GM19372 (cell line): ENCODE measurements around the gene RPGRIP1L.

Experiments
- ATAC-seq: cut with Tn5 transposase; IDR thresholded peaks from one replicate; pipeline ENCODE4 v1.9.1; 2021; ENCODE audit warnings: mild to moderate bottlenecking, low read depth, moderate library complexity; ENCODE audit not compliant: unreplicated experiment

RPGRIP1L gene

DNA sequence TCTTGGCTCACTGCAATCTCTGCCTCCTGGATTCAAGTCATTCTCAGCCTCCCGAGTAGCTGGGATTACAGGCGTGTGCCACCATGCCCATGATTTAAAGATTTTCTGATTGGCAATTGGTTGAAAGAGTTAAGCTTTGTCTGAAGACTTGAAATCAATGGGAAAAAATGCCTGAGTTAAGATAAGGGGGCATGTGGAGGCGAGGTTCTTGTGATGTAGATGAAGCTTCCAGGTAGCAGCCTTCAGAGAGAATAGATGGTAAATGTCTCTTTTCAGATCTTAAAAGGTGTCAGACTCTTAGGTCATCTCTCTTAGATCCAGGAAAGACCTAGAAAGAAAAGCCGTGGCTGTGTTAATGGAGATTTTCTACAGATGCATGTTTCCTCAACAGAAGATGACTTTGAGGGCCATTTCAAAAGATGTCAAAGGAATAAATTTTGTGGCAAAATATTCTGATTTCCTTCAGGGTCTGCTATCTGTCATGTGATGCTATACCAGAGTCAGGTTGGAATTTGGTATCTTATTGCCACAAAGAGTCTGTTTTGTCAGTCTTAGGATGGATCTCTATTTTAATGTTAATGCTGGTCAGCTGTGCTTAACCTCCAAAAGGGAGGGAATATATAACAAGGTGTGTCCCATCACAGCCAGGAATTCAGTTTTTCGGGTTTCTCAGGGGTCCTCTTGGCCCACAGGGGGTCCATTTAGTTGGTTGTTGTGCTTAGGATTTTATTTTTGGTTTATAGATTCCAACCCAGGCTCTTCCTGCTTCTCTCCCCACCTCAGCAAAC, 142.4 kb downstream of the RPGRIP1L start:
- ATAC-seq = no peak

DNA sequence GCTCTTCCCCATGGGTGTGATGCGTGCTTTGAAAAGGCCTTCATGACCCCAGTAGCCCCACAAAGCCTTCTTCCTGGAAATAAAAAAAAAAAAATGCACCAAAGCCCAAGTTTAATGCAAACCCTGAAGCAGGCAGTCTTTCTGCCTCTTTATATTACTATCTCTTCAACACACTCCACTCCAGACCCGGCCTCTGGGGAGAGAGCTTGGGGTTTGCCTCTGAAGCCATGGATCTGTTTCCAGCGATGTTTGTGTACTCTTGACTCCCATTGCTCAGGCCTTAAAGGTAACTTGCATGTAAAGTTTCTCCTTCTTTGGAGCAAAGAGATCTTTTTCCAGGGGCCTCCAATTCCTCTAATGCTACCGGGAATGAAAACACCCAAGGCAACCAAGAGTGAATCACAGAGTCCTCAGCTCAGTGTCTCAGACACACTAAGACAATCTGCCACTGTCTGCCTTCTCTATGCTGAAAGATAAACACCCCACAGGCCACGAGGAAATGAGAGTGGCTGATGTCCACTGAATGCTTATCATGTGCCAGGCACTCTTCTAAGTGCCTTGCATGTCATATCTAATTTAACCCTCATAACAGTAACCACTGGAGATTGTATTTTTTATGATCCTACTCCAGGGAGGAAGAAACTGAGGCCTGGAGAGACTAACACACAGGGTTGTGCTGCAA, 144.2 kb downstream of the RPGRIP1L start:
- ATAC-seq = no peak

GRCh38 chr16:53558710-53559109, 144.9 kb downstream of the RPGRIP1L start:
- no peak for ATAC-seq

DNA sequence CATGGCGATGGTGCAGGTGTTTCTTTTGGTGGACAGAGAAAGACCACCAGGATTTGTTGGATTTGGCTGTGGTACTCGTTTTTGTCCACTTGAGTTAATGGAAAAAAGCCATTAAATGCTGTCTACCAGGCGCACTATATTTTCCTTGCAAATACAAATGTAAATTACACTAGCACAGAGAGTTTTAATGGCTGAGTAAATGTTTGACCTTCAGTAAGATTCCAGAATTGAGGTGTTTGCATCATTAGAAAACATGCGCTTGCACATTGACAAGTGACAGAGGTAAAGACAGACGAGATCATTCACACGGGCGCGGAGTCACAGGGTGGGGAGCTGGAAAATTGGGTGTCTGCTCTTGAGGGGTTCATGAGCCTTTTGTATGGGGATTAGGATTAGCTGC, 147.1 kb downstream of the RPGRIP1L start:
- no peak for ATAC-seq

- peak; percentile 80 for ATAC-seq
These were observed 153.5 kb downstream of the RPGRIP1L start for GRCh38 chr16:53549970-53550690.
